HG03103 (cell line): ENCODE measurements around the gene USP13.
"Not testable (repeated sequence)": the region's sequence is repeated elsewhere in the genome, so short reads cannot be mapped to it uniquely, and the experiment has no call there.

Experiments used
- ATAC-seq: cut with Tn5 transposase; IDR thresholded peaks from one replicate; pipeline ENCODE4 v1.9.1; 2021; ENCODE audit warnings: low read depth; ENCODE audit not compliant: unreplicated experiment

The USP13 gene

GRCh38 chr3:179653096-179653797, 407 bp downstream of the USP13 start:
- ATAC-seq: peak; percentile 56

DNA sequence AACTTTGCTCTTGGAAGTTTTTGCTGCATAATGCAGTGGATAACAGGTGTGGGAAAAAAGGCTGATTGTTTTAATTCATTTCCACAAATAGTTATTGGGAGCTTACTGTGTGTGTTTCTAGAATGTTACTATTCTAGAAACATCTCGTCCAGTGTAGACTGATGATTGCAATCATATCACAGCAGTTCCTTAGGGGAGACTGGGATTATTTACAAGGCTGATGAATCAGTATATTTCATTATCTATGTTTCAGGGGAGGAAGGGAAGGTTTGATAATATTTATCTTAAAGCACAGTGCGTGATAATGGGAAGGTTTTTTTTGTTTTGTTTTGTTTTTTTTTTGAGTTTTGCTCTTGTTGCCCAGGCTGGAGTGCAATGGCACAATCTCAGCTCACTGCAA, 2.4 kb downstream of the USP13 start:
- ATAC-seq: no peak

GRCh38 chr3:179658606-179659005, 5.8 kb downstream of the USP13 start:
- no peak for ATAC-seq

DNA sequence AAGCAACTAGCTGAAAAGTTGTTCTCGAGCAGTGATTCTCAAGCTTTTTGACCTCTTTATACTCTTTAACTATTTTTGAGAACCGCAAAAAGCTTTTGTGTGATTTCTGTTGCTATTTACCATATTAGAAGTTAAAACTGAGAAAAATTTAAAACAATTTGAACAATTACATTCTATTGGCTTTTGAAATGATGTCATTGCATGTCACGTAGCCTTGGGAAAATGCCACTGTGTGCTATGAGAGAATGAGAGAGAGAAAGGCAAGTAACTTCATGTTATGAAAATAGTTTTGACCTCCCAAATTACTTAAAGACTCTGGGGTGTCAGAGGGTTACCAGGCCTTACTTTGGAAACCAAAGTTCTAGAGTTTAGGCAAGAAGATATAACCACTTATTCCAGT, 8.0 kb downstream of the USP13 start:
- ATAC-seq: no peak

DNA sequence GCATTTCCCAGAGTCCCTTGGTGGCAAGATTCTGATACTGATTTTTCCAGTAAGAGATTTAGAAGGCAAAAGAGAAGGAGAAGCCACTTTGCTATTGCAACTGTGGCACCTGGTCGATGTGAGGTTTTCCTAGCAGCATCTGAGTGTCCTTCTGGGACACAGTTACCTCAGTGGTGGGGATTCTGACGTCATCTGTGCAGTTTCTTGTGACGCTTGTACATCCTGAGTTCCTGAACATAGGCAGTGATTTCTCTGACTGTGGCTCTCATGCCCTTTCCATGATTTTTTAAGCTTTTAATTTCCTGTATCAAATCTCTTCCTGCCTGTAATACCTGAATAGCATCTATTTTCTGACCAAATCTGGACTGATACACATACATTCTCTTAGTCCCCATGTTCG, 8.9 kb downstream of the USP13 start:
- no peak for ATAC-seq

DNA sequence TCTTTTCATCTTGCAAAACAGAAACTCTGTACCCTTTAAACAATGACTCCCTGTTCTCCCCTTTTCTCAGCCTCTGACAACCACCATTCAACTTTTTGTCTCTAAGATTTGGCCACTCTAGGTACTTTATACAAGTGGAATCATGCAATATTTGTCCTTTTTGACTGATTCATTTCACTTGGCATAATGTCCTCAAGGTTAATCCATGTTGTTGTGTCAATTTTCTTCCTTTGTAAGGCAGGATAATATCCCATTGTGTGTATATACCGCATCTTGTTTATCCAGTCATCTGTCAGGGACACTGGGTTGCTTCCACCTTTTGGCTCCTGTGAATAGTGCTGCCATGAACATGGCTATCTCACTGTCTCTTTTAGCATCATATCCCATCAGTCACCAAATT, 10.3 kb downstream of the USP13 start:
- no peak for ATAC-seq

- ATAC-seq: no peak
Measured at GRCh38 chr3:179666030-179666429, 13.2 kb downstream of the USP13 start.

DNA sequence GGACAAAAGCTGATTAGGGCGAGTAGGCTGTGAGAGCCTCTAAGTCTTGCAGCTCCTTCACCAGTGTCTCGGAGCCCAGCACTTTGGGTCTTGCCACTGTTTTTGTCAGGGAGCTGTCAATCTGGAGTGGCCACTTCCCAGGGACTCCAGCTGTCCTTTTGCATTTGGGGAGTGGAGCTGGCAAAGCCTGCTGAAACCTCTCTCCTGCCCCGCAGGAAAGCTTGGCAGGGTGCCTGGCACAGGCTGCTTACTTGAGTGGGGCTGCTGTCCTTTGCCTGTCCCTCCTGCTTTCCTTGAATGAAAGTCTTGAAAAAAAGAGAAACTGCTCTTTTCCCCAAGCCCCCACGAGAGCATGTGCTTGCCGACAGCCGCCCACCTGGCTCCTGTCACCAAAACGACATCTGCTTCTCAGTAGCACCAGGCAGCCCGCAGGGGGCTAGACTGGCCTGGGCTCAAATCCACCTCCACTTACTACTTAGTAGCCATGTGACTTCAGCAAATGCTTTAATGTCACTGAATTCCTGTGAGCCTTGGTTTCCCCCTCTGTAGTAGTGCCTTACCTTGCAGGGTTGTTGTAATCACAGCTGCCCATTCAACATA, 13.7 kb downstream of the USP13 start:
- no peak for ATAC-seq

DNA sequence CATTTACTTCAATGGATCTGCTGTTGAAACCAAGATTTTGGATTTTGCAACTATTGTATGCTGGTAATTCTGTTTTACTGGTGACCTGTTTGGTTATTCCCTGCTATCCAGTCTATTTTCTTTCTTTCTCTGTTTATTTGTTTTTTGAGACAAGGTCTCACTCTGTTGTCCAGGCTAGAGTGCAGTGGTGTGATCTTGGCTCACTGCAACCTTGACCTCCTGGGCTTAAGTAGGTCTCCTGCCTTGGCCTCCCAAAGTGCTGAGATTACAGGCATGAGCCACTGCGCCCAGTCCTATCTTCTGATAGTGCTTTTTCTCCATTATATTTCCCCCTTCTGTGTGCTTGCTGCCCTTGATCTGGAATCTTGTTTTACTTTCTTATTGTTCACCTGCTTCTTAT, 15.6 kb downstream of the USP13 start:
- ATAC-seq: no peak

GRCh38 chr3:179670311-179670710, 17.5 kb downstream of the USP13 start:
- no peak for ATAC-seq

GRCh38 chr3:179671309-179671708, 18.5 kb downstream of the USP13 start:
- no peak for ATAC-seq

DNA sequence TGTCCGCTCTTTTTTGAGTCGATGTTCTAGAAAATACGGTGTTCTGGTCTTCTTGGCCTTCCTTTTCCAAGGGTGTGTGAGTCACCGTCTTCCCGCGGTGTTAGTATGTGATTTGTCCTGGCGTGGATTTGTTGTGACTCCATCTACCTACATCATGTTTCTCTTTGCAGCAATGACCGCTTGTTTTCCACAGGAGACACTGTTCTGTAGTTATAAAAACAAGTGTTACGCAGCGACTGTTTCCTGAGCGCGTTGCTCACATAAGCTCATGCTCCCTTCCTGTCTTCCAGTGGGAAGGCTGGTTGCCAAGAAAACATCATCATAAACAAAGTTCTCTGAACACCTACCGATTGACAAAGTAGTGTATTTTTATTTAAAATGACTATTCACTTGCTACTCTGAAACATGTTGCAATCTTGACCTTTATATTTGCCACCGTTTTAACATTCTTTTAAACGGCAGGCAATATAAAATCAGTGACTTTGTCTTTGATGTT, 19.0 kb downstream of the USP13 start:
- ATAC-seq: no peak

DNA sequence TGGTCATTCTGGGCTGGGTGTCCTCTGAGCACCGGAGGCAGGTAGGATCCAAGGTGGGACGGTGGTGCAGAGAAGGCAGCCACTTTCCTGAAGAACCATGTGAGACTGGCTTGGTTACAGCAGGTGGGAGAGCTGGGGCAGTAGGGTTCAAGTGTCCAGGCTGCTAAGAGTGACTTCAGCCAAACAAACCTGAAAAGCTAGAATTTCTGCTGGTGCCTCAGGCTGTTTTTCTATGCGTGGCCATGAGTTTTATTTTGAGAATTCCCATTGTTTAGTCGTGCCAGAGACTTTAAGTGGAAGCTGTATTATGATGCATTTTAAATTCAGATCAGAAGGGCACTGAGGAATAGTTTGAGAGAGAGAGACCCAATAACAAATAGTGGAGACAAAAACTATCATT, 20.1 kb downstream of the USP13 start:
- ATAC-seq: no peak

DNA sequence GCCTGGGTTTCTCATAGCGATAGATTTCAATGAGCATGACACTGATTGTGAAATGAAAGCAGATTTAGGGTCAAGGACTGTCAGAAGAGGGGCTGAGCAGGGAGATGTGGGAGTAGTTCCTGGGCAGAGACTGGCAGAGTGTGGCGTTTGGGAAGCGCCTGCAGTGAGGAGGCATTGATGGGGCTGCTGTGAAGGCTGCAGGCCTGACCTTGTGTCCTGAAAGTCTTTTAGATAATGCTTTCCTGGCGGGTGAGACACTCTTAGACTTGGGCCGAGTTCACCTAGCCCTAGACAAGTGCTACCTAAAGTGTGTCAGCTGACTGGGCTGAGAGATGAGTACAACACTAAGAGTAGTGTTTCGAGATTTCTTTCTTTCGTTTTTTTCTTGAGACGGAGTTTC, 20.7 kb downstream of the USP13 start:
- ATAC-seq: no peak

GRCh38 chr3:179676081-179676480, 23.2 kb downstream of the USP13 start:
- no peak for ATAC-seq

- ATAC-seq: no peak
Measured at GRCh38 chr3:179677884-179678283, 25.0 kb downstream of the USP13 start.

DNA sequence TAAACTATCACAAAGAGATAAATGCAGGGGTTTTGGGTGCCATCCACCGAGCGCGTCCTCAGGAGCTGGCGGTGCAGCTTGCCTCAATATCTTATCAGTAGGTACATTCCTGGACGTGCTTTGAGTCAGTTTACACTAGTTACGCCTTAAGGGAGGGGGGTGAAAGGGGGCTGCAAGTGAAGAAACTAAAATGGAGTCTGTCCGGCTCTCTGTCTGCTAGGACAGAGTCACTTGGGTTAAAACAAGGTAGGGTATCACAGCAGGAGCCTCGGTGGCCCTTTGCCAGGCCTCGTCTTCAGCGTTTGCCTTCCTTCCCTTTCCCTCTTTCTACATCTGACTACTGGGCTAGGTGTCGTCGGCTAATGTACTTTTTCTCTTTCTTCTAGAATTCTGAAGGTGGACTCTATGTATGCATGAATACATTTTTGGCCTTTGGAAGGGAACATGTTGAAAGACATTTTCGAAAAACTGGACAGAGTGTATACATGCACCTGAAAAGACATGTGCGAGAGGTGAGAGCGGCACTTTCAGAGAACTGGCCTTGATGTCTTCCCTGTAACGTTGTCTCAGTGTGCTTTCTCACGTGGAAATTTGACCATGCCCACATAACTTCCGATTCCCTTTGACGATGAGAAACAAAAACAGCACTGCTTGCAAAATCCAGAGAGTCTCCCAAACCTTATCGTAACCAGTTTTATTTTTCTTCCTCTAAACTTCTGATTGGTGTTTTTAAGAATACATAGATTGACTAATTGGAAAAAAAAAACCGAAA, 28.8 kb downstream of the USP13 start:
- ATAC-seq: no peak

DNA sequence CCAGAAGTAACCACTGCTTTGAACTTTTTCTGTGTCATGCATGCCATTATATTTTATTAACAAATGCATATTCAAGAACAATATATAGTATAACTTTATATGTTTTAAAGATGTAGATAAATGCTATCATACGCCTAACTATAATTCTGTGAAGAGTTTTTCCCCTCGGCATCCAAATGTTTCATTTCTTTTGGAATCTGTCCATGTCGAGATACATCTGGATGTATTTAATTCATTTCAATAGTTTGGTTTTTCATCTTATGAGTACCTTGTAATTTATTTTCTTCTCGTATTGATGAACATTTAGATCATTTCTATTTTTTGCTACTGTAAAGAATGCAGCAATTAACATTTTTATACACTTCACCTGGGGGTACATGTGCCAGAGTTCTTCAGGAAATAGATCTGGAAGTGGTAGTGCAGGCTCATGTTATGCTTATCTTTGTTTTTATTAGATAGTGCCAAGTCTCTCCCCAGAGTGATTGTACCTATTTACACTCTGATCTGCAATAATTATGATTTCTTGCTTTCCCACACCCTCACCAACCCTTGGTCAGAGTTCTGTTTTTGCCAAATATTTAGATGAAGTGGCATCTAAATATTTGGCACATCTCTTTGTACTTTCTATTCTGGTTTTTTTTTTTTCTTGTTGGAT, 29.7 kb downstream of the USP13 start:
- no peak for ATAC-seq

- not testable (repeated sequence) for ATAC-seq
Measured at GRCh38 chr3:179683286-179683685, 30.4 kb downstream of the USP13 start.

GRCh38 chr3:179687967-179688535, 35.2 kb downstream of the USP13 start:
- no peak for ATAC-seq

- no peak for ATAC-seq
Measured at GRCh38 chr3:179688850-179689249, 36.0 kb downstream of the USP13 start.
